GM23248 (cell line): ENCODE data around the gene PIK3CD.

ENCODE experiments used
- EZH2 ChIP-seq: fragments of 200-600 bp; sonication (generic); IDR thresholded peaks from 2 replicates; pipeline ENCODE4 v1.6.1; 2018; ENCODE audit warnings: antibody characterized with exemption, mild to moderate bottlenecking; ENCODE audit not compliant: insufficient read depth, poor library complexity, severe bottlenecking
- EZH2phosphoT487 ChIP-seq: fragments of 200-600 bp; sonication (generic); IDR thresholded peaks from 2 replicates; pipeline ENCODE4 v1.6.1; 2018; ENCODE audit warnings: antibody characterized with exemption, moderate library complexity, mild to moderate bottlenecking, low read depth; ENCODE audit not compliant: insufficient read depth

- TF ChIP-seq EZH2phosphoT487 (no peak), EZH2 (no peak)
Observed at GRCh38 chr1:9603766-9604753, 47.5 kb upstream of the PIK3CD start.
